HG02610 (cell line): ENCODE measurements around the gene PIGH.
"Not testable (repeated sequence)": the region's sequence is repeated elsewhere in the genome, so short reads cannot be mapped to it uniquely, and the experiment has no call there.

ENCODE experiments used
- ATAC-seq: cut with Tn5 transposase; IDR thresholded peaks from one replicate; pipeline ENCODE4 v1.9.1; 2021; ENCODE audit warnings: mild to moderate bottlenecking, moderate library complexity; ENCODE audit not compliant: unreplicated experiment

PIGH gene

GRCh38 chr14:67610491-67610890 is 10.4 kb upstream of the PIGH start:
- ATAC-seq: no peak

GRCh38 chr14:67609642-67610310 is 9.7 kb upstream of the PIGH start:
- ATAC-seq: no peak

GRCh38 chr14:67607646-67608045 is 7.6 kb upstream of the PIGH start:
- no peak for ATAC-seq

- peak; percentile 72 for ATAC-seq
These were observed 3.0 kb upstream of the PIGH start for GRCh38 chr14:67602995-67603545.

GRCh38 chr14:67602076-67602475 is 2.0 kb upstream of the PIGH start:
- no peak for ATAC-seq

- ATAC-seq: not testable (repeated sequence)
These were observed 500 bp upstream of the PIGH start for GRCh38 chr14:67600562-67600974.

GRCh38 chr14:67595392-67595791 is 4.7 kb downstream of the PIGH start:
- ATAC-seq: no peak

GRCh38 chr14:67593650-67594049 is 6.4 kb downstream of the PIGH start:
- not testable (repeated sequence) for ATAC-seq

- no peak for ATAC-seq
These were observed 10.8 kb downstream of the PIGH start for GRCh38 chr14:67589204-67589770.

- no peak for ATAC-seq
These were observed 13.7 kb downstream of the PIGH start for GRCh38 chr14:67586369-67586768.

- ATAC-seq: no peak
These were observed 15.1 kb downstream of the PIGH start for GRCh38 chr14:67584978-67585377.

GRCh38 chr14:67583711-67584644 is 16.1 kb downstream of the PIGH start:
- ATAC-seq: no peak

GRCh38 chr14:67582061-67582460 is 18.0 kb downstream of the PIGH start:
- ATAC-seq: no peak

GRCh38 chr14:67581643-67582042 is 18.4 kb downstream of the PIGH start:
- no peak for ATAC-seq

- no peak for ATAC-seq
These were observed 19.5 kb downstream of the PIGH start for GRCh38 chr14:67580336-67581171.

- no peak for ATAC-seq
These were observed 20.4 kb downstream of the PIGH start for GRCh38 chr14:67579636-67580035.

GRCh38 chr14:67579040-67579439 is 21.0 kb downstream of the PIGH start:
- no peak for ATAC-seq

- ATAC-seq: no peak
These were observed 21.9 kb downstream of the PIGH start for GRCh38 chr14:67577909-67578749.

GRCh38 chr14:67577181-67577808 is 22.8 kb downstream of the PIGH start:
- ATAC-seq: no peak
